Caco-2 (cell line): ENCODE measurements around the gene NRDC. TPM values are rescaled to one million over a fixed set of nuclear protein-coding genes. Genes with fewer than 3 reads are reported as not detected.

Experiments
- BruUV-seq: library from RNA; stranded (reverse); fragments of 400-500 nt; replicated peaks from 2 replicates; lab custom pipeline; 2021; lab: Mats Ljungman, UMichigan
- CTCF ChIA-PET: fragments of 300-600 bp; sonication (Branson Sonifier 250); formaldehyde crosslinking; loops from one replicate; lab custom pipeline; 2022; ENCODE audit warnings: antibody characterized with exemption; lab: Charles Lee
- POLR2A ChIA-PET: fragments of 300-600 bp; sonication (Branson Sonifier 250); formaldehyde crosslinking; loops from one replicate; lab custom pipeline; 2022; ENCODE audit warnings: antibody characterized with exemption; lab: Charles Lee
- DNase-seq, 2 experiments: peaks; one replicate each; pipeline versions ENCODE4 v3.0.0 to v3.0.0-alpha.2; 2020 to 2022
- H3K27me3 ChIP-seq: replicated peaks from 2 replicates; pipeline ENCODE4 v1.6.0; 2011; ENCODE audit warnings: low read length; ENCODE audit not compliant: control insufficient read depth, insufficient read depth
- H3K36me3 ChIP-seq: 2 replicates; pipeline ENCODE4 v1.5.1; 2011; ENCODE audit warnings: low read length; ENCODE audit not compliant: control insufficient read depth, insufficient read depth
- H3K4me1 ChIP-seq: fragments of 250-450 bp; sonication (Bioruptor Pico); 2 replicates; pipeline ENCODE4 v1.5.1; 2020; ENCODE audit warnings: mild to moderate bottlenecking
- H3K4me3 ChIP-seq: 2 replicates; pipeline ENCODE4 v1.5.1; 2011; ENCODE audit warnings: low read depth, mild to moderate bottlenecking, control low read depth, low read length
- H3K9me3 ChIP-seq: fragments of 250-450 bp; sonication (Bioruptor Pico); 2 replicates; pipeline ENCODE4 v1.5.1; 2020; ENCODE audit warnings: mild to moderate bottlenecking, moderate library complexity
- H3K27ac Mint-ChIP-seq: one replicate; pipeline ENCODE4 v1.8.0; 2022; ENCODE audit warnings: mixed read lengths; ENCODE audit not compliant: unreplicated experiment
- H3K27me3 Mint-ChIP-seq: one replicate; pipeline ENCODE4 v1.8.0; 2022; ENCODE audit warnings: mixed read lengths; ENCODE audit not compliant: insufficient read depth, unreplicated experiment
- H3K36me3 Mint-ChIP-seq: one replicate; pipeline ENCODE4 v1.8.0; 2022; ENCODE audit warnings: mild to moderate bottlenecking, mixed read lengths; ENCODE audit not compliant: insufficient read depth, unreplicated experiment
- H3K4me1 Mint-ChIP-seq: one replicate; pipeline ENCODE4 v1.8.0; 2022; ENCODE audit warnings: low read depth, mixed read lengths; ENCODE audit not compliant: unreplicated experiment
- H3K4me3 Mint-ChIP-seq: one replicate; pipeline ENCODE4 v1.8.0; 2022; ENCODE audit warnings: mild to moderate bottlenecking, moderate library complexity, mixed read lengths; ENCODE audit not compliant: unreplicated experiment
- H3K9me3 Mint-ChIP-seq: one replicate; pipeline ENCODE4 v1.8.0; 2022; ENCODE audit warnings: mixed read lengths; ENCODE audit not compliant: unreplicated experiment
- intact Hi-C: fragments of 100-400 bp; cut with micrococcal nuclease; formaldehyde crosslinking; loops from one replicate; pipeline ENCODE4 v1.10.0; 2022; ENCODE audit not compliant: unreplicated experiment
- total RNA-seq: library from RNA; stranded (reverse); gene quantifications from 2 replicates; pipeline ENCODE4 v1.2.3, GENCODE V29; 2022
- TF ChIP-seq, protein P1 (sequence below), 2 experiments: fragments of 200-600 bp in 1 of 2; IDR thresholded peaks; 1 replicate in 1 of 2; 2 replicates in 1 of 2; pipeline versions ENCODE4 v1.5.1 to v1.8.0; 2011 to 2022; ENCODE audit warnings: antibody characterized with exemption in 1 of 2, control low read depth in 1 of 2, inconsistent platforms in 1 of 2, low read depth in 1 of 2, low read length in 1 of 2, mild to moderate bottlenecking in 1 of 2, moderate library complexity in 1 of 2; ENCODE audit not compliant: insufficient read depth in 1 of 2, severe bottlenecking in 1 of 2, unreplicated experiment in 1 of 2

Gene NRDC
- total RNA-seq, 1 experiment from 2014 or later, result 109 TPM

- ChIA-PET POLR2A (no interaction called here), CTCF (no interaction called here)
- Mint-ChIP-seq H3K36me3 (peaks cover 6% of the 10 kb centered on the region), H3K4me1 (no peaks in the 10 kb centered on the region), H3K9me3 (no peaks in the 10 kb centered on the region), H3K4me3 (no peak overlapping the region), H3K27me3 (no peaks in the 10 kb centered on the region), H3K27ac (no peak overlapping the region)
- intact Hi-C loops, result no loop called here
- Histone ChIP-seq H3K4me3 (no peak overlapping the region), H3K27me3 (no peaks in the 10 kb centered on the region), H3K4me1 (no peaks in the 10 kb centered on the region), H3K36me3 (no peaks in the 10 kb centered on the region; the same call in 1 of the 2 replicates), H3K9me3 (no peaks in the 10 kb centered on the region)
- BruUV-seq, result no TSS peak
- DNase-seq, result no peak
- TF ChIP-seq, protein P1, sequence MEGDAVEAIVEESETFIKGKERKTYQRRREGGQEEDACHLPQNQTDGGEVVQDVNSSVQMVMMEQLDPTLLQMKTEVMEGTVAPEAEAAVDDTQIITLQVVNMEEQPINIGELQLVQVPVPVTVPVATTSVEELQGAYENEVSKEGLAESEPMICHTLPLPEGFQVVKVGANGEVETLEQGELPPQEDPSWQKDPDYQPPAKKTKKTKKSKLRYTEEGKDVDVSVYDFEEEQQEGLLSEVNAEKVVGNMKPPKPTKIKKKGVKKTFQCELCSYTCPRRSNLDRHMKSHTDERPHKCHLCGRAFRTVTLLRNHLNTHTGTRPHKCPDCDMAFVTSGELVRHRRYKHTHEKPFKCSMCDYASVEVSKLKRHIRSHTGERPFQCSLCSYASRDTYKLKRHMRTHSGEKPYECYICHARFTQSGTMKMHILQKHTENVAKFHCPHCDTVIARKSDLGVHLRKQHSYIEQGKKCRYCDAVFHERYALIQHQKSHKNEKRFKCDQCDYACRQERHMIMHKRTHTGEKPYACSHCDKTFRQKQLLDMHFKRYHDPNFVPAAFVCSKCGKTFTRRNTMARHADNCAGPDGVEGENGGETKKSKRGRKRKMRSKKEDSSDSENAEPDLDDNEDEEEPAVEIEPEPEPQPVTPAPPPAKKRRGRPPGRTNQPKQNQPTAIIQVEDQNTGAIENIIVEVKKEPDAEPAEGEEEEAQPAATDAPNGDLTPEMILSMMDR (IDR thresholded peaks at IDR 0.05; ENCODE audit: insufficient read depth in 1 of 2, low read depth in 1 of 2, low read length in 1 of 2, severe bottlenecking in 1 of 2, unreplicated experiment in 1 of 2), result no peak
These were observed 41.6 kb upstream of the NRDC start for GRCh38 chr1:51920130-51920529.

- no peak overlapping the region for H3K4me3 ChIP-seq
- TF ChIP-seq, protein P1 (IDR thresholded peaks at IDR 0.05; ENCODE audit: insufficient read depth in 1 of 2, low read depth in 1 of 2, low read length in 1 of 2, severe bottlenecking in 1 of 2, unreplicated experiment in 1 of 2), result no peak
- H3K9me3 Mint-ChIP-seq, result no peaks in the 10 kb centered on the region
- H3K36me3 Mint-ChIP-seq, result peaks cover 6% of the 10 kb centered on the region
- no peaks in the 10 kb centered on the region for H3K9me3 ChIP-seq
- H3K4me3 Mint-ChIP-seq, result no peak overlapping the region
- H3K4me1 ChIP-seq, result no peaks in the 10 kb centered on the region
- ChIA-PET POLR2A (no interaction called here), CTCF (no interaction called here)
- H3K27me3 Mint-ChIP-seq, result no peaks in the 10 kb centered on the region
- no peak overlapping the region for H3K27ac Mint-ChIP-seq
- DNase-seq, result no peak
- intact Hi-C loops, result no loop called here
- H3K4me1 Mint-ChIP-seq, result no peaks in the 10 kb centered on the region
- BruUV-seq, result no TSS peak
- H3K36me3 ChIP-seq, result no peaks in the 10 kb centered on the region; the same call in 1 of the 2 replicates
- no peaks in the 10 kb centered on the region for H3K27me3 ChIP-seq
These were observed 41.2 kb upstream of the NRDC start for GRCh38 chr1:51919684-51920083.

DNA sequence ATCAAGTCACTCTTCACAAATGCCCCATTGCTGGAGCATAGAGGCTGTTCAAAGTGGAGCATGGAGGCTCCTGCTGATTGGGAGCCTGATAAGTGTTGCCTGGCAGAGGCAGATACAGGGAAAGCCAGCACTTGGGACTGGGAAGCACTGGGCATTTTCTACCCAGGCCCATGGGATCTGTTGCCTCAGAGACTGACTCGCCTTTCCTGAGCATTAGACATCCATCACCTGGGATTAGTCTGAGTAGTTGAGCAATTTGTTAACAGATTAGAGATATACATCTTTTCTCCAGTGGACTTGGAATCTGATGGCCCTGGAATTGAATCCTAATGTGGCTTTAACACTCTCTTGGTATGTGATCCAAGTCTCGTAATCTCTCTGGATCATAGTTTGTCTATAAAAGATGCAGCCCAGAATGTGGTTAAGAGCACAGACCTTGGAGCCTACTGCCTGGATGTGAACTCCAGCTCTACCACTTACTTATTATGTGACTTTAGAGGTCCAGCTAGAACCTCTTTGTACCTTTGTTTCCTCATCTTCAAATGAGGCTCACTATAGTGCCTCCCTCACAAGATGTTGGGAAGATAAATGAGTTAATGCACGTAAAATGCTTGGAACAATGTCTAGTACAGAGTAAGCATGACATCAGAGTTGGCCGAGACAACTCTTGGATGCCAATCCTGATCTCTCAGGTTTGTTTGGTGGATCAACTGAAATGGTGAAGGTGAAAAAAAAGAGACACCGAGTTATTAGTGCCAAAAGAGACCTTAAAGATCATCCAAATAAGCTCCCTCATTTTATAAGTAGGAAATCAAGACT lies 38.3 kb upstream of the NRDC start:
- no peaks in the 10 kb centered on the region for H3K27me3 Mint-ChIP-seq
- Histone ChIP-seq H3K36me3 (no peaks in the 10 kb centered on the region; the same call in 1 of the 2 replicates), H3K27me3 (no peaks in the 10 kb centered on the region), H3K9me3 (no peaks in the 10 kb centered on the region), H3K4me1 (no peaks in the 10 kb centered on the region), H3K4me3 (no peak overlapping the region)
- intact Hi-C loops, result no loop called here
- no peak overlapping the region for H3K27ac Mint-ChIP-seq
- H3K4me3 Mint-ChIP-seq, result no peak overlapping the region
- H3K36me3 Mint-ChIP-seq, result peaks cover 6% of the 10 kb centered on the region
- BruUV-seq, result no TSS peak
- TF ChIP-seq, protein P1 (IDR thresholded peaks at IDR 0.05; ENCODE audit: insufficient read depth in 1 of 2, low read depth in 1 of 2, low read length in 1 of 2, severe bottlenecking in 1 of 2, unreplicated experiment in 1 of 2), result no peak
- H3K9me3 Mint-ChIP-seq, result no peaks in the 10 kb centered on the region
- no peaks in the 10 kb centered on the region for H3K4me1 Mint-ChIP-seq
- ChIA-PET POLR2A (no interaction called here), CTCF (no interaction called here)
- DNase-seq, result no peak
